Muscle layer of duodenum (tissue), 2 donors: Measurements from ENCODE around the gene CPNE4.

Experiments
- H3K27ac ChIP-seq: one replicate; pipeline ENCODE4 v1.7.0; 2013; ENCODE audit warnings: mild to moderate bottlenecking, low read length
- H3K27me3 ChIP-seq: one replicate; pipeline ENCODE4 v1.7.0; 2013; ENCODE audit warnings: low read depth, mild to moderate bottlenecking, control low read depth, low read length
- H3K36me3 ChIP-seq, 2 donors: one replicate each; pipeline ENCODE4 v1.7.0; 2013; ENCODE audit warnings: low read length in 2 of 2, control low read depth in 1 of 2, mild to moderate bottlenecking in 1 of 2; ENCODE audit not compliant: insufficient read depth in 2 of 2, control insufficient read depth in 1 of 2
- H3K4me1 ChIP-seq, 2 donors: one replicate each; pipeline ENCODE4 v1.7.0; 2013; ENCODE audit warnings: low read length in 2 of 2, mild to moderate bottlenecking in 2 of 2, control low read depth in 1 of 2, moderate library complexity in 1 of 2; ENCODE audit not compliant: insufficient read depth in 2 of 2, control insufficient read depth in 1 of 2
- H3K4me3 ChIP-seq, 2 donors: one replicate each; pipeline ENCODE4 v1.7.0; 2013; ENCODE audit warnings: low read length in 2 of 2, low read depth in 1 of 2, mild to moderate bottlenecking in 1 of 2
- H3K9me3 ChIP-seq, 2 donors: one replicate each; pipeline ENCODE4 v1.7.0; 2013; ENCODE audit warnings: low read length in 2 of 2, control low read depth in 1 of 2, mild to moderate bottlenecking in 1 of 2; ENCODE audit not compliant: control insufficient read depth in 1 of 2
- donor health status: healthy.

The CPNE4 gene

DNA sequence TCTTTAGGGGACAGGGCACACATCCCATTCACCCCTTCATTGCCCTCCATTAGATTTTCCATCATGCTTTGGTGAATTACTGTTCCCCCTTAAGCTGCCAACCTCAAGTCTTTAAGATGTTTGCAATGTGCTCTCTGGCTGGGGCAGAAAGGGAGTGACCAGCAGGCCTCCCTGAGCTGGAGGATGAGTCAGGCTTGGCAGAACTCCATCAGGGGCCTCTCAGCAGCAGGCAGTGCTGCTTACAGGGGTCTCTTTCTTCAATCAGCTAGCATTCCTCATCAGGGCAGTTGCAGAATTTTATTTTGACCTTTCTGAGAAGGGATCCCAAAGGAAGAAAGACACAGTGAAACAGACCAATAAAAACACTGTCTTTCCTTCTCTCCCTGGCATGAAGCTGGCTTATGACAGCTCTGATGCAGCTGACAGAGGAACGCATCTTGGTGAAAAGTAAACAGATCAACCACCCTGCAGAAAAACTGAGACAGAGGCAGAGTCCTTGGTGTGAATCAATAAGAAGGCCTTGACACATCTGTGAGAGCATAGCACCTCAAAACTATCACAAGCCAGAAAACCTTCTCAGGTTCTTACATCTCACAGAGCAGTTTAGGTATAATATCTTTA, 443.3 kb downstream of the CPNE4 start:
- no peak overlapping the region for H3K4me3 ChIP-seq
- no peaks in the 10 kb centered on the region for H3K4me1 ChIP-seq
- no peaks in the 10 kb centered on the region for H3K36me3 ChIP-seq
- no peak overlapping the region for H3K27ac ChIP-seq
- no peaks in the 10 kb centered on the region for H3K27me3 ChIP-seq
- H3K9me3 ChIP-seq = no peaks in the 10 kb centered on the region

DNA sequence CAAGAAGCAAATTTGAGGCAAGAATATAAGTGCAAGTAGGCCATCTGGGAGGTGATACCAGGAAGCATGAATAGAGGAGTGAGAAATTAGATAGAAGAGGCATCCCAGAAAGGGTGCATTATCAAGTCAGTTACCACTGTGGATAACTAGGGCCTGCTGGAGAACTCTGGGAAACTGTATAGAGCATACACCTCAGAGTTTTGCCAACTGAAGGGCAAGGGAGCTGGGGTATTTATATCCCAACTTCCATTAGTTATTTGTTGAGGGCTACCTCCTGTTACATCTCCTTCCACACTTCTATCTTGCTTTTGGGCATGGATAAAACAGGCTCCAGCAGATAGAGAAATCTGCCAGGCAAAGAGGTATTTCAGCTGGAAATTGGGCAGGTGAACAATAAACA, 448.5 kb downstream of the CPNE4 start:
- no peak overlapping the region for H3K27ac ChIP-seq

DNA sequence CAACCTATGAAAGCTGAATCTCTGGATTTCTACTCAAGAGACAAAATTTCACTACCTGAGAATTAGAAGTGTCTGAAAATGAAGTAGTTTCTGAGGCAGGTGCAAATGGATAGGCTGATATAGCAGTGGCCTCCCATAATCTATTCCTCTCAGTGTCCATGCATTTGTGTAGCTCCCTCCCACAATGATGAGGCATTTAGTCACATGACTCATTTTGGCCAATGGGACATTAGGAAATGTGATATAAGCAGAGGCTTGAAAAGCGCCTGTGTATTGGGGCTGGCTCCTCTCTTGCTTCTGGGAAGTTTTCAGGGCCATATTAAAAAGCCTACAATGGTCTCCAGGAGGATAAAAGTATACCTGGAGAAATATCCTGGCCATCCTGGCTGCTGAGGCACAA, 452.4 kb downstream of the CPNE4 start:
- no peaks in the 10 kb centered on the region for H3K4me1 ChIP-seq
- H3K4me3 ChIP-seq = no peak overlapping the region
- H3K9me3 ChIP-seq = no peaks in the 10 kb centered on the region
- no peak overlapping the region for H3K27ac ChIP-seq
- H3K36me3 ChIP-seq = no peaks in the 10 kb centered on the region
- H3K27me3 ChIP-seq = no peaks in the 10 kb centered on the region

More for the DNA sequence above, 448.5 kb downstream of the CPNE4 start:
- no peaks in the 10 kb centered on the region for H3K9me3 ChIP-seq
- H3K36me3 ChIP-seq = no peaks in the 10 kb centered on the region
- no peaks in the 10 kb centered on the region for H3K27me3 ChIP-seq
- H3K4me3 ChIP-seq = no peak overlapping the region
- no peaks in the 10 kb centered on the region for H3K4me1 ChIP-seq

DNA sequence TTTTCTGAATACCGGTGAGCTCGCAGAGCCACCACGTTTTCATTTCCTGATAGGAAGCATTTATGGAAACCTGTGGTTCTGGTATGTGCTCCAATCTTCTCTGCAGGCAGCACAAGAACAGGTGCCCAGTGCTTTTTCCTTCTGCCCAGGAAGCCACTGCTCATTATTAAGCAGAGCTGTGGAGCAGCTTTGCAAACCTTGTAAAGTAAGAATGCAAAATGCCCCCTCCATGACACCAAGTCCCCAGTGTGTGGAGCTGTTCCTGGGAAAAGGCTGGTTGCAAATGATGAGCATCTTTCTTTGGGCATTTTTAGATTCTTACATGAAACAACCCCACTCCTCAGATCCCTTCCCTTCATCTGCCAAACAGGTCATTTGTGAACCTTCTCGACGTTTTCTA, 466.4 kb downstream of the CPNE4 start:
- no peak overlapping the region for H3K4me3 ChIP-seq
- no peaks in the 10 kb centered on the region for H3K9me3 ChIP-seq
- H3K27me3 ChIP-seq = no peaks in the 10 kb centered on the region
- H3K4me1 ChIP-seq = no peaks in the 10 kb centered on the region
- no peaks in the 10 kb centered on the region for H3K36me3 ChIP-seq
- no peak overlapping the region for H3K27ac ChIP-seq

DNA sequence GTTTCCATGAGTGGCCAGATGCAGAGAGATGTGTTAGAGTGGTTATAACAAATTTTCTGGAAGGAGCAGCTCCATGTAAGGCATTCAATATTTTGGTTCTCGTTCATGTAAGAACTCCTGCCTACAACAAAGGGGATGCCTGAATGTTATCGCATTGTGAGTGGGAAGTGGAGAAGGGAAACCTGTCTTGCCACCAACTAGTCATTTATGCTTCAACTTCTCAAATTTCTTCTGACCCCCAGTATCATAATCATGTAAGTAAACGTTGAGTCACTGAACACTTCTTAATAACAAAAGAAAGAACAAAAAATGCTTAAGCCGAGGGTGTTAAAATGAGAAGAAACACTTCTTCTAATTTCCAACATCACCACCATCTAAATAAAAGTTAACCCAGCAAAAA, 470.0 kb downstream of the CPNE4 start:
- H3K9me3 ChIP-seq = no peaks in the 10 kb centered on the region
- H3K4me1 ChIP-seq = no peaks in the 10 kb centered on the region
- no peaks in the 10 kb centered on the region for H3K27me3 ChIP-seq
- no peaks in the 10 kb centered on the region for H3K36me3 ChIP-seq
- no peak overlapping the region for H3K27ac ChIP-seq
- H3K4me3 ChIP-seq = no peak overlapping the region

DNA sequence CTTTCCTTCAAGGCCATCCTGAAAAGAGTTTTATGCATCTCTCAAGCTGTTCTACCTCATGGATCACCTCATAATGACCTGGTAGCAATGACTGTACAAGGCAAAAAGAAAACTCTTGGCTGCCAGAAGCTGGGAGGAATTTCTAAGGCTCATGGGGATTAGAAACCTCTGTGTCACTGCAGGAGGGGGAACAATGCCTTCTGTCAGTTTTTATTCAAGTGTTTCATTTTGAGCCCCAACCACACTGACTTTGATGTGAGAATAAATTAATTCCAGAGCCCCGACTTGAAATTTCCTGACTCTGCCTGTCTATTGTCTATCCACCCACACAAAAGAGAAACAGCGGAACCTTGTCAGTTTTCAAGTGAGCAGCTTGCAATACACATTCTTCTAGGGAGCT, 473.3 kb downstream of the CPNE4 start:
- H3K27me3 ChIP-seq = no peaks in the 10 kb centered on the region
- no peaks in the 10 kb centered on the region for H3K36me3 ChIP-seq
- no peak overlapping the region for H3K4me3 ChIP-seq
- no peak overlapping the region for H3K27ac ChIP-seq
- no peaks in the 10 kb centered on the region for H3K9me3 ChIP-seq
- H3K4me1 ChIP-seq = no peaks in the 10 kb centered on the region

DNA sequence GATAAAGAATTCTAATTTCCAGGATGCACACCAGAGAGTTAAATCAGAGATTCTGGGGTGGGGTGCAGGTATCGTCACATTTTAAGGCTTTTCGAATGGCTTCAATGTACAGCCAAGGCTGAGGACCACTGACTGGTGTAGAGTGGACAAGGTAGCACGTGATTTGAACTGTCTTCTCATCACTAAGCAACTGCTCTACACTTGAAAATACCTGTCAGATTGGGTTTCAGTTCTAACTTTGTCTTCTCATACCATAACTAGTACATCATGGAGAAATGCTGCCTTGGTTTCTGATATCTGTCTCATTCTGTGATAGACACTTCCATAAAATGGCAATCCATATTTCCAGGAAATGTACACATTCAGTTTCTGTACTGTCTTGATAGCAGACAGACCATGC, 474.0 kb downstream of the CPNE4 start:
- Histone ChIP-seq H3K36me3 (no peaks in the 10 kb centered on the region), H3K27me3 (no peaks in the 10 kb centered on the region), H3K4me3 (no peak overlapping the region), H3K4me1 (no peaks in the 10 kb centered on the region), H3K27ac (no peak overlapping the region), H3K9me3 (no peaks in the 10 kb centered on the region)

DNA sequence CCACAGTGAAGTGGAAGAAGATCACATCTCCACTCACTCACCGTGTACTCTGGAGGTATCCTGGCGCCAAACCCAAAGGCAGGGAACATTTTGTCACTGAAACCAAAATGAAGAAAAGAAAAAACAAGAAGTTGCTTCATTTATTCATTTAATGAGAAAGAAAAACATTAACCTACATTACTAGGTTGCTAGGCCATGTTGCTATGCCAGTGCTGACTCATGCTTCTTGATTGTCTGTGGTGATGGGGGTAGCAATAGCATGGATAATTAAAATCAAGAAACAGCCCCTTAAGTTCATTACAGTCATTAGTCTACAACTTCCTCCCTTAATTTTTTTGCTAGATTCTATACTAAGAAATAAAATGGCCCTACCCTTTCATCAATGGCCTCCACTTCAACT, 479.4 kb downstream of the CPNE4 start:
- Histone ChIP-seq H3K9me3 (no peaks in the 10 kb centered on the region), H3K27me3 (no peaks in the 10 kb centered on the region), H3K4me1 (no peaks in the 10 kb centered on the region), H3K4me3 (no peak overlapping the region), H3K27ac (no peak overlapping the region), H3K36me3 (no peaks in the 10 kb centered on the region)

DNA sequence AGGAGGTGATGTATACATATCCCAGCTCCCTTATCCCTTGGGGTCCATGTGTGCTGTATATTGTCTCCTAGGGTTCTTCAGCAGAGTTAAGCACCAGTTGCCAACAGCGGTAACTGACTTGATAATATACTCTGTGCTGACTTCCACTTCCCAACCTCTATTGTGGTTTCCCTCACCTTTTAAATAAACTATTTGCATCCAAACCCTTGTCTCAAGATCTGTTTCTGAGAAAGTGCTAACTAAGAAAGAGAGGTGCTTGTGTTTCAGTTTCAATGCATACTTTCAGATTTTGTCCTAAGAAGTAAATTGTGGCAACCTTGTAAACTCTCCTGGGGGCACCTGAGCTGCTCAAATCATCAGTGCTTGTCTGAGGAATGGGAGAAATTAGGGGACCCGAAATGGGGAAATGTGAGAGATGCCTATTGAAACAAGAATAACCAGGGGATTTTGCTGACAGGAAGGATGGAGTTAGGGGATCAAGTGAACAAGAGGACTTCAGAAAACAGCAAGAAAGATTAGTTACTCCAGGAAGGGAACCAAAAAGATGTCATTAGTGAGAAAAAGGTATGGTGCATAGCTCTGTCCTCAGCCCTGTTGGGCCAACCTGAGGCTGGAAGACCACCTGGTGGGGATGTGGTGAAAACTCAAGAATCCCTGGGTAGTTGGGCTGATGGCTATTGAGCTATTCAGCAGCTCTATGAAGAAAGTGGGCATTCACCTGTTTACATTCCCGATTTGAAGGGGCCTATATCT, 481.1 kb downstream of the CPNE4 start:
- H3K9me3 ChIP-seq = no peaks in the 10 kb centered on the region

DNA sequence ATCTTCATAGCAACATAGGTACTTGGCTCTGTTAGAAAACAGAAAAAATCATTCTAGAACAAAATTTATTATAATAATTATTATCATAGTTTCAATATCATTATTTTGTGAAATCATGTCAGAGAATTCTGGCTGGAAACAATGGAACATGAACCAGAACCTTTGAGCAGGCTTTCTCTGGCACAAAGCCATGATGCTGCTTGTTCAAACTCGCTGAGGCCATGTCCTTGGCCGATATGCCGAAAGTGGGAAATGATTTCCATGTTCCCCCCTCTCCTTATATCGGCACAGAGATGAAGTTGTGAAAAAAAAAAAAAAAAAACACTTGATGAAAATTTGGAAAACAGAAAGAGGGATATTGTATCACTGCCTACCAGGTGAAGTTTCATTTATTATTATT, 483.1 kb downstream of the CPNE4 start:
- no peaks in the 10 kb centered on the region for H3K4me1 ChIP-seq
- no peak overlapping the region for H3K27ac ChIP-seq
- no peak overlapping the region for H3K4me3 ChIP-seq
- no peaks in the 10 kb centered on the region for H3K9me3 ChIP-seq
- H3K36me3 ChIP-seq = no peaks in the 10 kb centered on the region
- no peaks in the 10 kb centered on the region for H3K27me3 ChIP-seq

More for the DNA sequence above, 481.1 kb downstream of the CPNE4 start:
- Histone ChIP-seq H3K27ac (no peak overlapping the region), H3K36me3 (no peaks in the 10 kb centered on the region), H3K4me1 (no peaks in the 10 kb centered on the region), H3K27me3 (no peaks in the 10 kb centered on the region), H3K4me3 (no peak overlapping the region)

DNA sequence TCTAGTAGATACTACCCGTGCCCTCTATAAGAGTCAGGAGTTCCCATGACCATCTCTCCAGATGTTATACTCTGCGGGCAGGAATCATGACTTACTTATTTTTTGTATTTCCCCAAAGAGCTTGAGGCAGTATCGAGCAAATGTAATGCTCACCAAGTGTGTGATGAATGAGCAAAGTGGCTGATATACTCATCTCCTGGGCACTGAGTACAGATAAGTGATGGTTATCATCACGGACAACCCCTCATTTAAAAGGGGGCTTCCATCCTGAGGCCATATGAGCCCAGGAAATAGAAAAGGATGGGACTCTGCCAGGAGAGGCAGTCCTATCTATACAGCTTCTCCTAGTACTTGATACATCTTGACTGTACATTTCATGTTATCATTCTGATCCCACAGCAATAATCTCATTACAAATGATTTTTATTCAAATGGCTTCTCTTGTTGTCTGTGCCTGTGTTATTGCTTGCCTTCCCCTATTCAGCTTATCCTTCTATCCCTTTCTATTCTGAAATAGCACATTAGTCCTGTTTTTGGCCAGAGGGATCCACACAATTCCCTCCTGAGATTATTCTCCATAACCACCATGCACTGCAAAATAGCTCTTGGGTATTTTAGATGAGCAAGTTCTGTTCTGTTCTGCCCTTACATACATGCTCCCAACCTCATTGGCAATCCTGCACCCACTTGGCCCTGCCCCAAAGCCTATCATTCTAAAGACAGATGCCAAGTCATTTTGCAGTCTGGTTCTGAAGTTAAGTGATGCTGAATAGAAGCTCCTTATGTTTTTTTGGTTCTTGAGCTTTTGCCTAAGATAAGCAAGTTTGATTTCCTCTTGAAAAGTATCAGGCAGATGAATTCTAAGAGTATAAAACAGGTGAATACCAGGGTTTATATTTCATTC, 484.0 kb downstream of the CPNE4 start:
- H3K36me3 ChIP-seq = no peaks in the 10 kb centered on the region
- no peak overlapping the region for H3K27ac ChIP-seq
- no peaks in the 10 kb centered on the region for H3K4me1 ChIP-seq

More for the DNA sequence above, 484.0 kb downstream of the CPNE4 start:
- H3K4me3 ChIP-seq = no peak overlapping the region
- H3K9me3 ChIP-seq = no peaks in the 10 kb centered on the region
- no peaks in the 10 kb centered on the region for H3K27me3 ChIP-seq
